ENCODE data around the gene PCSK7. TPM values are rescaled to one million over a fixed set of nuclear protein-coding genes. Genes with fewer than 3 reads are reported as not detected.
A peak's percentile ranks its signal among the peaks of the same experiment; 100 is the strongest.

PCSK7 gene
- total RNA-seq, 1 donor from 2014 or later, result 47.7 TPM

GRCh38 chr11:117232092-117232878 is 412 bp upstream of the PCSK7 start, which contains the start of gene RNF214:
RNF214 (plus strand) TSS chr11:117232671; CDS start chr11:117234273, 1,602 bp downstream.
- no peak for DNase-seq (ENCODE audit: low read depth, low spot score)

GRCh38 chr11:117230999-117231841 is 653 bp downstream of the PCSK7 start:
- no peak for DNase-seq (ENCODE audit: low read depth, low spot score)

GRCh38 chr11:117230286-117230961 is 1.4 kb downstream of the PCSK7 start:
- DNase-seq (ENCODE audit: low read depth, low spot score), result no peak

- DNase-seq (ENCODE audit: low read depth, low spot score), result no peak
Observed at GRCh38 chr11:117229931-117230285, 2.0 kb downstream of the PCSK7 start.

DNA sequence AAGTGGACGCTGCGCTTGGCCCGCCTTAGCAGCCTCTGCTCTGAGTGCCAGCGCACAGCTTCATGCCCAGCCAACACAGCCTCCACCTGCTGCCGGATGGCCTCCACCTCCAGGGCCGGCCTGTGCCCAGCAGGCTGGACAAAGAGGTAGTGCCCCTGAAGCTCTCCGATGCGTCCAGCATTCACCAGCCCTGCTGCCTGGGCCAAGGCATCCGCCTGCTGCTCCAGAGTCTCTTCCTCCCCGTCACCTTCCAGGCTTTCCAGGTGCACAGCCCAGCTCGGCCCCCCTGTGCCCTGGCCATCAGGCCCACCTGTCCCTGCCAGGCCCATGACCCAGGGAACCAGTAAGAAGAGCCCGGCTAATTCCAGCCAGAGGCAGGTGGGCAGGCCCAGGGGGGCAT is 2.5 kb downstream of the PCSK7 start:
- no peak for DNase-seq (ENCODE audit: low read depth, low spot score)

DNA sequence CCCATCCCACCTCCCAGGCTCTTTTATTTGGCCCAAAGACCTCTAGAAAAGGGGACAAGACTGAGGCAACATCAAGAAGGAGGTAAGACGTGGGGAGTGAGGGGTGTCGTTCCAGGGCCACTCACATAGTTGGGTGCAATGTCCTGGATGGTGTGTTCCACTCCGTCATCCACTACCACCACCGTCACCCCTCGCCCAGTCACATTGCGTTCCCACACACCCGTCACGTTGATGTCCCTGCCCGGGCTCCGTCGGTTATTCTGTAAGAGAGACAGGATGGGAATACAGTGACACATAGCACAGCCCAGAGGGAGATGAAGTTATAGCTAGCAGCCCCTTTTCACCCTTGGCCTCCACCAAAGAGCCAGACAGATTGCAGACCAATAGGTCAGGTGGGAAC is 3.8 kb downstream of the PCSK7 start:
- no peak for DNase-seq (ENCODE audit: low read depth, low spot score)

DNA sequence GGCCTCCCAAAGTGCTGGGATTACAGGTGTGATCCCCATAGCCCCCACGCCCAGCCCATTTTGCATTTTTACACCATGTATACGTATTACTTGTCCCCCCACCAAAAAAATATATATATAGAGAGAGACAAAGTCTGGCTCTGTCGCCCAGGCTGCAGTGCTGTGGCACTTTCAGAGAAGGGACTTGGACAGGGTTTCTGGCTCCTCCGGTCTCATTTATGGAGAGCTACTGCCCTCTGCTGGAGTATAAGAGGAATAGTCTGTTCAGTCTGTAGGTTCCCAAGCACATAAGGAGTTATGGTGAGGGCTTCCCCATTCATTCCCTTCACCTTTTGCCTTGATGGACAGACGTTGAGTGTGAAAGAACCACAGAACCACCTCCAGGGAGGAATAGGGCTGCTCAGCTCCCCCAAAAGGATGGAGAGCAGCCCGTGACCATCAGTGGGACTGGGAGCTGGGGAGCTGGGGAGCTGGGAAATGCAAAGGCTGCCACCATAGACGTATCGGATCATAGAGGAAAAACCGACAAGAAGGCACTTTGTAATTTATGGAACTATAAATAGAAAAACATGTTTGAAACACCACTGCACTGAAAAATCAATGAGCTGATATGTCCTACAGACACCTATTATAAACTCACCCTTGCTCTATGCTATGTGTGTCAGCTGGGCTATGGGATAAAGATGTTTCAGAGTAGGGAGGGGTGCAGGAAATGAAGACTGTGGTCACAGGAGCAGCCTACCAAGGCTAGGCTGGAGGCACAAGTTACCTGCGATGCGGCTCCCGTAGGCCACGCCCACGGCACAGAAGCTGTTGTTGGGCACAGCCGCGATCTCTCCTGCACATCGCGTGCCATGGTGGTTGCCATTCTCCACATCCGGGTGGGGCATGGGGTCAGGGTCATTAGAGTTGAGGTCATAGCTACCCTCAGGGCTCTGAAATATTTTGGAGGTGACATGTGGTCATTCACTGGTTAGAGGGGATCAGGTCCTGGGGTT is 5.2 kb downstream of the PCSK7 start:
- DNase-seq (ENCODE audit: low read depth, low spot score), result peak; percentile 24

DNA sequence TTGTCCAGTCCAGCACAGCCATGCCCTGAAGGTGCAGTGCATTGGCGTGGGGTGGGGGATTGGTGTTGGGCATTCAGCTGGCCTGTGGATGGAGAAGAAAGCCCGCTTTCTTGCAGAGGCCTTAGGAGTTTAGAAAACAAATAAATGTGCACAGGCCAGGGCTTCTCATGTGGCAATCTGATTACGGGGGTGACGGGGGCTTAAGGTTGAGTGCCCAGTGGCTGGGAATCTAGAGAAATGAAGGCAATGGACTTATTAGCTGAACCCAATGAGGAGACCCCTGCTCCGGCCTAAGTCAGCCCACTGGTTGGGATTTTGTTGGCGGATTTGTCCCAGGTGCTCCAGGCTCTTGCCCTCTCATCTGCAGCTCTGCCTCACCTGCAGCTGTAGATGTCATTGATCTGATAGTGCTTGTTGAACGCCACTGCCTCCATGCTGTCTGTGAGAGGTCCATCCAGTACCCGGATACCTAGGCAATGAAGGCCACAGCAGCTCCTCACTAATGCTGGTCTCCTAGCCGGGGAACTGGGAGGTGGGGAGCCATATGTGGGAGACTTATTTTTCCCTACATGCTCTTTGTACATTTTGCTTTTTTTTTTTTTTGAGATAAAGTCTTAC is 6.2 kb downstream of the PCSK7 start:
- no peak for DNase-seq (ENCODE audit: low read depth, low spot score)

DNA sequence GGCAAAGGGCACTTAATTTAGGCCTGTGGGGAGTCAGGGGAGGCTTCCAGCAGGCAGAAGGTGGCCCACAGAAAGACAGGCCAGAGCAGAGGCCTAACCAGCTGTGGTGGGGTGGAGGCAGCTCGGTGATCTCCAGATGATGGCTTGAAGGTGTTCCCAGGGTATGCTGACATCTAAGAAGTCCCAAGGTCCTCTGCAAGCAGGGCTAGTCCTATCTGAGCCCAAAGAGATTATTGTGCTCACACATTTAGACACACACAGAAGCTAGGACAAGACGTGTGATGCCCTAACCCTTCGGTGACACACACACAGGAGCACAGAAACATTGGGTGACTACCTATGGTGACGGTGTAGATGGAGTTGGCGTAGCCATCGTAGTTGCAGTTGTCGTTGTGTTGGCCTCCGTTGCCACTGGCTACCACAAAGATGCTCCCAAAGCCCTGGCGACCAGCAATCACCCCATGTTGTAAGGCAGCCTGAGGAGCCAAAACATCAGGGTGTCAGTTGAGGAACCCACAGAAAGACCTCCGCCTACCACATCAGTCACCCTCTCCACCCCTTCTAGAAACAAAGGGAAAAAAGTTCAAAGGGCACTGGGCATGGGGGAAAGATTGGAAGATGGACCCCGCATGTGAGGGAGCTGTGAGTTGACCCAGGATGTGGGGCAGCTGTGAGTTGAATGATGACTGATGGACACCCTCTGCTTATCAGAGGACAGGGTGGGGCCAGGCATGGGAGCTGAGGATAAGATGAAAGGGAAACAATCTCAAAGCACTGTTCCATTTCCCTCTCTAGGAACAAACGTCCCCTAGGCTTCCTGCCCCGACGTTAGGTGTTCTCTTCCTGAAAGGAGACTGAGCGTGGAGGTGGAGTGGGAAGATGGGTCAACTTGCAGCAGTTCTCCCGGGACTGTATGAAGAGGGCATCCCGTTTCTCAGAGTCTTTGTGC is 7.9 kb downstream of the PCSK7 start:
- DNase-seq (ENCODE audit: low read depth, low spot score), result no peak

DNA sequence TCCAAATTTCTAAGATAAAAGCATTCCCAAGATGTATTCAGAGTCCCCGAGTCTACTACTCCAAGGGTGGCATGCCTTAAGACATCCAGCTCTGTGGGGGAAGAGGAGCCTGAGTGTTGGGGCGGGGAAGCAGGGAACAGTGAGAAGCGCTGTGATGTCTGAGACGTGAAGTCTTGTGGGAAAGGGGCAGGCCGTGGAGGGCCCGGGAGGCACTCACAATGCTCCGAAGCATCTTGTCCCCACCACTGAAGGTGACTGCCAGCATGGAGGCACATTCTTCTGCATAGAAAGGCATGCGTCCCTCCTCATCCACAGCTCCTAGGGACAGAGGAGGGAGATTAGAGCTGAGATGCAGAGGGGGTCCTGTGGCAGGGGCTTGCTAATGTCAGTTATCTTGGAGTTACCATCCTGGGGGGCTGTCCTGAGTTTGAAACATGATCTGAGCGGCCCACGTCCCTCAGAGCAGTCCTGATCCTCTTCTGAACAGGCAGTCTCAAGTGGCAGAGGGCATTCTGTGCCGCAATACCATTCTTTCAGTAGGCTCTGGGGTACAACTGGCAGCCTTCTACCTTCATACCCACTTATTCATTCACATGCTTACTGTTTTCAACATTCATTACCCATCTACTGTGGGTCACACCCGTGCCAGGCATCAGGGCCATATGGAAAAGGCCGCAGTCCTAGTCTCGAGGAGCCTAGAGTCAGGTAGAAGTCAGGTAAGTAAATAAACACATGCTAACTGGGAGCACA is 8.7 kb downstream of the PCSK7 start:
- DNase-seq (ENCODE audit: low read depth, low spot score), result no peak

DNA sequence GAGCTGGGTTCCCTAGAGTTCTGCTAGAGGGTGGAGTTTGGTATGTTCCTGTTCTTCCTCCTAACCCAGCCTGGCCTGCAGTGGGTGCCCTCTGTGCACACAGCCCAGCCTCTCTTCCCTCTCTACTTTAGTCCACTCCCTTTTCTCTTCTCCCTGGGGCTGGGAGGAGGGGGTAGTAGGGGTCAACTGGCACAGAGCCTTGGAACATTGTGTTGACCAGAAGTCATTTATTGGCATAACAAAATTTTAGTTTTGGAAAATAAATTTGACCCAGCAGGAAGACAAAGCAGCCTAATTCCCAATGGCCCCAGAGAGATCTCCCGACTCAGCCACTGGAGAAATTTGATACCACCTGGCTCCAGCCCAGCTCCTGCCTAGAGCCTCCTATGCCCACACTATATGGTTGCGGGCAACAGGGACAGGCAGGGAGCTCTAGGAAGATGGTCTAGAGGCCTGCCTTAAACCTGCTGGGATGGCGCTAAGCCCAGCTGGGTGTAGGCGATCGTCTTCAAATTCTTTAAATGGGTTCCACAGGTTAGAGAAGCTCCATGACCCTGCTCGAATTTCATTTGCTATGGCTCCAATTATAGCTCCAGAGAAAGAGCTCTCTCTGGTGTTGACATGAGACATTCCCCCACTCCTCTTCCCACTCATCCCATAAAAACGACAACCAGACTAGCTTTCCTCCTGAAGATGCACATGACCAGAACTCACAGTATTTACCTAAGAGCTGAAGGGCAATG is 9.9 kb downstream of the PCSK7 start:
- DNase-seq (ENCODE audit: low read depth, low spot score), result no peak

- DNase-seq (ENCODE audit: low read depth, low spot score), result no peak
Observed at GRCh38 chr11:117220999-117221774, 10.7 kb downstream of the PCSK7 start.

DNA sequence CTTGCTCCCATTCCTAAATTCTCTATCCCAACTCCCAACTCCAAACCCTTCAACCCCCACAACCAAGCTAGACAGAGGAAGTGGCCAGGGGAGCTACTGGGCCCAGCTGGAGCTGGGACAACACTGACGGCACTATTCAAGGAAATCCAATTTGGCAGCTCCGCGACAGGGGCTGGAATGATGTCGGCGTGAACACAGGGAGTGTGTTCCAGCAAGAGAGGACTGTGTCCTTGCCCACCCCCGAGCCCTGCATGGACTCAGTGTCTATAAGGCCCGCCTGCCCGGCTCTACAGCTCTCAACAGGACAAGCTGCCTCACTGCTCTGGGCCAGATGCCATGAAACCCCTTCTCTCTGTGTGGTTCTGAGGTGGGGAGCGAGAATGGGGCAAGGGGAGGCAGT is 11.3 kb downstream of the PCSK7 start:
- no peak for DNase-seq (ENCODE audit: low read depth, low spot score)

GRCh38 chr11:117219995-117220394 is 11.9 kb downstream of the PCSK7 start:
- DNase-seq (ENCODE audit: low read depth, low spot score), result no peak

- DNase-seq (ENCODE audit: low read depth, low spot score), result no peak
Observed at GRCh38 chr11:117219455-117219854, 12.4 kb downstream of the PCSK7 start.

DNA sequence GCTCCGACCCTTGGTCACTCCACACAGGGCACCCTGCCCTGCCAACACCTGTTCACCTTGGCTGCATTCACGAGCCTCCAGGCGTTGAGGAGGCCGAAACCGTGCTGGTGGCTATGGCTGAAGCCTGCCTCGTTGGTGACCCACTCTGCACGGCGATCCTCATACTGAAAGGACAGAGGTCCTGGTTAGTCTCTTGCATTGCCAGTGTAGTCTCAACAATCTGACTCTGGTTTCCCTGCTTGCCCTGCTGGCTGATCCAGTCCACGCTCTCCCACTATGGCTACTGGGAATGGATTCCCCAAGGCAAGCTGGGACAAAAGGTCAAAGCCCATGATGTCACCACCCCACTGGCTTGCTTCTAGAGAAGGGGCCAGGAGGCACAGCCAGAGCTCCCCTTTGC is 12.9 kb downstream of the PCSK7 start:
- no peak for DNase-seq (ENCODE audit: low read depth, low spot score)
